ENCODE data around the gene KBTBD12.
"Not testable (repeated sequence)": the region's sequence is repeated elsewhere in the genome, so short reads cannot be mapped to it uniquely, and the experiment has no call there.

KBTBD12 gene

GRCh38 chr3:127903611-127904375, 11.2 kb upstream of the KBTBD12 start:
- DNase-seq: no peak

- no peak for DNase-seq
Measured at GRCh38 chr3:127905556-127905955, 9.5 kb upstream of the KBTBD12 start.

- not testable (repeated sequence) for DNase-seq
Measured at GRCh38 chr3:127906653-127907052, 8.4 kb upstream of the KBTBD12 start.

- DNase-seq: no peak
Measured at GRCh38 chr3:127908202-127908601, 6.8 kb upstream of the KBTBD12 start.

GRCh38 chr3:127908951-127909350, 6.1 kb upstream of the KBTBD12 start:
- DNase-seq: no peak

- no peak for DNase-seq
Measured at GRCh38 chr3:127909646-127910045, 5.4 kb upstream of the KBTBD12 start.

GRCh38 chr3:127911421-127911931, 3.6 kb upstream of the KBTBD12 start:
- no peak for DNase-seq

GRCh38 chr3:127913841-127914240, 1.2 kb upstream of the KBTBD12 start:
- DNase-seq: not testable (repeated sequence)

- DNase-seq: no peak
Measured at GRCh38 chr3:127914584-127914983, 448 bp upstream of the KBTBD12 start.

GRCh38 chr3:127915937-127916493, 983 bp downstream of the KBTBD12 start:
- no peak for DNase-seq

GRCh38 chr3:127920738-127921137, 5.7 kb downstream of the KBTBD12 start:
- DNase-seq: no peak

GRCh38 chr3:127923611-127924010, 8.6 kb downstream of the KBTBD12 start:
- DNase-seq: no peak

- no peak for DNase-seq
Measured at GRCh38 chr3:127925384-127925783, 10.4 kb downstream of the KBTBD12 start.

- DNase-seq: no peak
Measured at GRCh38 chr3:127927829-127928604, 13.0 kb downstream of the KBTBD12 start.

- DNase-seq: no peak
Measured at GRCh38 chr3:127929818-127930413, 14.9 kb downstream of the KBTBD12 start.

GRCh38 chr3:127933396-127933795, 18.4 kb downstream of the KBTBD12 start:
- DNase-seq: no peak

GRCh38 chr3:127938800-127939199, 23.8 kb downstream of the KBTBD12 start:
- DNase-seq: no peak

- no peak for DNase-seq
Measured at GRCh38 chr3:127940116-127940515, 25.1 kb downstream of the KBTBD12 start.

GRCh38 chr3:127942613-127943012, 27.6 kb downstream of the KBTBD12 start:
- DNase-seq: no peak

- DNase-seq: no peak
Measured at GRCh38 chr3:127948211-127948610, 33.2 kb downstream of the KBTBD12 start.

GRCh38 chr3:127949446-127950055, 34.5 kb downstream of the KBTBD12 start:
- no peak for DNase-seq

GRCh38 chr3:127951276-127951675, 36.2 kb downstream of the KBTBD12 start:
- no peak for DNase-seq

Measured in cortex of kidney (tissue), 1 donor.